H9 (cell line): ENCODE results near the gene STH. TPM values are rescaled to one million over a fixed set of nuclear protein-coding genes. Genes with fewer than 3 reads are reported as not detected.

Source experiments
- DNase-seq: peaks from one replicate; pipeline ENCODE4 v3.0.0-alpha.2; 2017
- H2AFZ ChIP-seq: one replicate; pipeline ENCODE4 v1.6.1; 2013; ENCODE audit warnings: mild to moderate bottlenecking, low read length, control low read depth, moderate library complexity
- H2AK5ac ChIP-seq: 2 replicates; pipeline ENCODE4 v1.6.1; 2013; ENCODE audit warnings: low read length, control low read depth, mixed read lengths; ENCODE audit not compliant: insufficient read length
- H2BK120ac ChIP-seq: one replicate; pipeline ENCODE4 v1.6.1; 2013; ENCODE audit warnings: low read depth, mild to moderate bottlenecking, low read length, control low read depth, inconsistent platforms; ENCODE audit not compliant: poor library complexity, severe bottlenecking
- H2BK12ac ChIP-seq: 2 replicates; pipeline ENCODE4 v1.6.1; 2013; ENCODE audit warnings: low read length, control low read depth, mixed read lengths, low read depth; ENCODE audit not compliant: insufficient read length
- H2BK15ac ChIP-seq: 2 replicates; pipeline ENCODE4 v1.6.1; 2013; ENCODE audit warnings: low read depth, low read length, control low read depth
- H2BK20ac ChIP-seq: one replicate; pipeline ENCODE4 v1.6.1; 2013; ENCODE audit warnings: low read depth, mild to moderate bottlenecking, low read length, control low read depth, inconsistent platforms; ENCODE audit not compliant: poor library complexity, severe bottlenecking
- H2BK5ac ChIP-seq: 2 replicates; pipeline ENCODE4 v1.6.1; 2013; ENCODE audit warnings: low read length, control low read depth, mixed read lengths; ENCODE audit not compliant: insufficient read length
- H3K14ac ChIP-seq: 2 replicates; pipeline ENCODE4 v1.6.1; 2013; ENCODE audit warnings: low read length, control low read depth; ENCODE audit not compliant: insufficient read depth
- H3K18ac ChIP-seq: 2 replicates; pipeline ENCODE4 v1.6.1; 2013; ENCODE audit warnings: low read depth, mild to moderate bottlenecking, mixed read lengths, low read length, control low read depth; ENCODE audit not compliant: insufficient read length
- H3K23ac ChIP-seq: 2 replicates; pipeline ENCODE4 v1.6.1; 2013; ENCODE audit warnings: low read length, control low read depth, mixed read lengths, low read depth; ENCODE audit not compliant: insufficient read length
- H3K23me2 ChIP-seq: 2 replicates; pipeline ENCODE4 v1.6.1; 2013; ENCODE audit warnings: low read depth, mild to moderate bottlenecking, mixed read lengths, low read length, control low read depth; ENCODE audit not compliant: insufficient read length, poor library complexity, severe bottlenecking
- H3K27ac ChIP-seq: 2 replicates; pipeline ENCODE4 v1.5.1; 2013; ENCODE audit warnings: low read length, control low read depth, mixed read lengths, low read depth; ENCODE audit not compliant: insufficient read length
- H3K27me3 ChIP-seq: 2 replicates; pipeline ENCODE4 v1.6.1; 2013; ENCODE audit warnings: low read length, control low read depth, inconsistent platforms; ENCODE audit not compliant: insufficient read depth
- H3K4ac ChIP-seq: 2 replicates; pipeline ENCODE4 v1.6.1; 2013; ENCODE audit warnings: low read depth, mild to moderate bottlenecking, control low read depth, inconsistent platforms, low read length, moderate library complexity
- H3K4me1 ChIP-seq: 2 replicates; pipeline ENCODE4 v1.6.1; 2013; ENCODE audit warnings: low read length, control low read depth, inconsistent platforms; ENCODE audit not compliant: insufficient read depth
- H3K4me2 ChIP-seq: 2 replicates; pipeline ENCODE4 v1.6.1; 2013; ENCODE audit warnings: low read length, control low read depth, mixed read lengths; ENCODE audit not compliant: insufficient read length, insufficient read depth
- H3K56ac ChIP-seq: 2 replicates; pipeline ENCODE4 v1.6.1; 2013; ENCODE audit warnings: low read depth, mild to moderate bottlenecking, mixed read lengths, low read length, control low read depth; ENCODE audit not compliant: insufficient read length
- H3K79me1 ChIP-seq: 2 replicates; pipeline ENCODE4 v1.6.1; 2013; ENCODE audit warnings: low read depth, mild to moderate bottlenecking, moderate library complexity, low read length, control low read depth, inconsistent platforms; ENCODE audit not compliant: insufficient read depth, poor library complexity, severe bottlenecking
- H3K79me2 ChIP-seq: 2 replicates; pipeline ENCODE4 v1.6.1; 2013; ENCODE audit warnings: low read length, control low read depth, inconsistent platforms; ENCODE audit not compliant: insufficient read depth
- H3K9ac ChIP-seq: 2 replicates; pipeline ENCODE4 v1.6.1; 2013; ENCODE audit warnings: low read length, control low read depth, mixed read lengths; ENCODE audit not compliant: insufficient read length; ENCODE audit errors: extremely low read depth
- H3K9me3 ChIP-seq: one replicate; pipeline ENCODE4 v1.6.1; 2013; ENCODE audit warnings: low read depth, low read length, inconsistent platforms; ENCODE audit not compliant: control insufficient read depth
- H3T11ph ChIP-seq: one replicate; pipeline ENCODE4 v1.6.1; 2013; ENCODE audit warnings: mild to moderate bottlenecking, low read length, control low read depth, inconsistent platforms
- H4K20me1 ChIP-seq: one replicate; pipeline ENCODE4 v1.6.1; 2013; ENCODE audit not compliant: control insufficient read depth, insufficient read length, insufficient read depth
- H4K5ac ChIP-seq: 2 replicates; pipeline ENCODE4 v1.6.1; 2013; ENCODE audit warnings: low read depth, mild to moderate bottlenecking, mixed read lengths, low read length, control low read depth; ENCODE audit not compliant: insufficient read length
- H4K8ac ChIP-seq: replicated peaks from 2 replicates; pipeline ENCODE4 v1.6.1; 2013; ENCODE audit warnings: low read length, control low read depth, mixed read lengths, low read depth; ENCODE audit not compliant: insufficient read length
- H4K91ac ChIP-seq: 2 replicates; pipeline ENCODE4 v1.6.1; 2013; ENCODE audit warnings: low read depth, mild to moderate bottlenecking, moderate library complexity, mixed read lengths, low read length, control low read depth; ENCODE audit not compliant: insufficient read length
- H3K27ac Mint-ChIP-seq, 3 experiments: 2 replicates in 2 of 3; 3 replicates in 1 of 3; pipeline ENCODE4 v1.8.0; 2020 to 2021; ENCODE audit warnings: mixed read lengths in 3 of 3, mild to moderate bottlenecking in 1 of 3, moderate library complexity in 1 of 3
- H3K27me3 Mint-ChIP-seq: 2 replicates; pipeline ENCODE4 v1.8.0; 2021; ENCODE audit warnings: low read depth, mild to moderate bottlenecking, moderate library complexity, mixed read lengths
- H3K36me3 Mint-ChIP-seq, 3 experiments: 2 replicates in 2 of 3; 3 replicates in 1 of 3; pipeline ENCODE4 v1.8.0; 2020 to 2021; ENCODE audit warnings: low read depth in 3 of 3, mixed read lengths in 3 of 3; ENCODE audit not compliant: insufficient read depth in 1 of 3
- H3K4me1 Mint-ChIP-seq, 2 experiments: 2 replicates each; pipeline ENCODE4 v1.8.0; 2020; ENCODE audit warnings: mixed read lengths in 2 of 2
- H3K4me3 Mint-ChIP-seq, 2 experiments: 2 replicates in 1 of 2; 3 replicates in 1 of 2; pipeline ENCODE4 v1.8.0; 2020 to 2021; ENCODE audit warnings: mild to moderate bottlenecking in 2 of 2, mixed read lengths in 2 of 2, moderate library complexity in 1 of 2
- H3K9me3 Mint-ChIP-seq, 2 experiments: 2 replicates in 1 of 2; 3 replicates in 1 of 2; pipeline ENCODE4 v1.8.0; 2020; ENCODE audit warnings: mild to moderate bottlenecking in 2 of 2, mixed read lengths in 2 of 2, moderate library complexity in 1 of 2
- CTCF ChIP-seq: fragments of 200-600 bp; sonication (generic); conservative IDR thresholded peaks from 3 replicates; pipeline ENCODE4 v1.8.0; 2021; ENCODE audit warnings: antibody characterized with exemption, mild to moderate bottlenecking
- WGBS: extraction: QIAGEN DNeasy Blood & Tissue Kit; methylation state at CpG from one replicate; pipeline ENCODE4 v1.1.7; 2013; ENCODE audit warnings: missing lambda C conversion rate, low lambda C conversion rate, mixed read lengths; ENCODE audit not compliant: insufficient read length; ENCODE audit errors: extremely low coverage; 5-methylcytosine and 5-hydroxymethylcytosine counted together
- total RNA-seq: library from RNA; stranded (reverse); gene quantifications from 2 replicates; pipeline ENCODE4 v1.2.1, GENCODE V29; 2021

Gene STH
- total RNA-seq, 1 experiment from 2014 or later = not detected

- no peak overlapping the region for H2BK12ac ChIP-seq
- H3K9me3 Mint-ChIP-seq = peaks cover 4 to 7% of the 10 kb centered on the region in 2 experiments; a peak in 3 of 5 replicates
- H3K18ac ChIP-seq = no peak overlapping the region
- no peak overlapping the region for H4K5ac ChIP-seq
- no peaks in the 10 kb centered on the region for H3K36me3 Mint-ChIP-seq
- no peak overlapping the region; a peak in 1 of 5 replicates for H3K4me3 Mint-ChIP-seq
- H2BK20ac ChIP-seq = no peak overlapping the region
- H3K27me3 Mint-ChIP-seq = peaks cover 6% of the 10 kb centered on the region
- H3K9ac ChIP-seq = no peak overlapping the region
- no peak overlapping the region for H4K91ac ChIP-seq
- no peaks in the 10 kb centered on the region for H3K23me2 ChIP-seq
- WGBS = no CpG with 5 or more reads among the region's 4 CpGs
- H2AFZ ChIP-seq = no peak overlapping the region
- no peaks in the 10 kb centered on the region for H3K79me2 ChIP-seq
- H4K20me1 ChIP-seq = no peaks in the 10 kb centered on the region
- H3K4ac ChIP-seq = no peak overlapping the region
- no peak overlapping the region for H3K27ac ChIP-seq
- H3K56ac ChIP-seq = no peak overlapping the region
- H3T11ph ChIP-seq = no peak overlapping the region
- no peak overlapping the region for H2BK120ac ChIP-seq
- H4K8ac ChIP-seq = no peak overlapping the region
- TF ChIP-seq CTCF = no peak
- H3K27ac Mint-ChIP-seq = no peak overlapping the region
- H3K27me3 ChIP-seq = no peaks in the 10 kb centered on the region
- H3K23ac ChIP-seq = no peak overlapping the region
- H2BK5ac ChIP-seq = no peak overlapping the region
- no peaks in the 10 kb centered on the region for H3K9me3 ChIP-seq
- H2AK5ac ChIP-seq = no peak overlapping the region
- H3K4me1 Mint-ChIP-seq = peaks cover 7 to 8% of the 10 kb centered on the region in 2 experiments
- no peaks in the 10 kb centered on the region for H3K4me1 ChIP-seq
- no peak for DNase-seq
- H3K4me2 ChIP-seq = no peak overlapping the region
- no peak overlapping the region for H3K14ac ChIP-seq
- H2BK15ac ChIP-seq = no peak overlapping the region
- no peaks in the 10 kb centered on the region for H3K79me1 ChIP-seq
These were observed 13.0 kb upstream of the STH start for GRCh38 chr17:45986056-45986455.
